Fibroblast of pulmonary artery (primary cell): ENCODE results near the gene ACAP3.

Source experiments
- DNase-seq: peaks from one replicate; pipeline ENCODE4 v3.0.0-alpha.2; 2010; ENCODE audit warnings: low read depth
- H3K4me3 ChIP-seq: replicated peaks from 2 replicates; pipeline ENCODE4 v1.5.1; 2011; ENCODE audit warnings: low read depth, mild to moderate bottlenecking, control low read depth, low read length, moderate library complexity
- TF ChIP-seq, protein P1 (sequence below): IDR thresholded peaks from 2 replicates; pipeline ENCODE4 v1.5.1; 2011; ENCODE audit warnings: mild to moderate bottlenecking, control low read depth, low read length, inconsistent platforms; ENCODE audit errors: missing control alignments

Gene ACAP3

GRCh38 chr1:1333551-1334241, 26.0 kb upstream of the ACAP3 start:
- no peak for DNase-seq
- TF ChIP-seq, protein P1, sequence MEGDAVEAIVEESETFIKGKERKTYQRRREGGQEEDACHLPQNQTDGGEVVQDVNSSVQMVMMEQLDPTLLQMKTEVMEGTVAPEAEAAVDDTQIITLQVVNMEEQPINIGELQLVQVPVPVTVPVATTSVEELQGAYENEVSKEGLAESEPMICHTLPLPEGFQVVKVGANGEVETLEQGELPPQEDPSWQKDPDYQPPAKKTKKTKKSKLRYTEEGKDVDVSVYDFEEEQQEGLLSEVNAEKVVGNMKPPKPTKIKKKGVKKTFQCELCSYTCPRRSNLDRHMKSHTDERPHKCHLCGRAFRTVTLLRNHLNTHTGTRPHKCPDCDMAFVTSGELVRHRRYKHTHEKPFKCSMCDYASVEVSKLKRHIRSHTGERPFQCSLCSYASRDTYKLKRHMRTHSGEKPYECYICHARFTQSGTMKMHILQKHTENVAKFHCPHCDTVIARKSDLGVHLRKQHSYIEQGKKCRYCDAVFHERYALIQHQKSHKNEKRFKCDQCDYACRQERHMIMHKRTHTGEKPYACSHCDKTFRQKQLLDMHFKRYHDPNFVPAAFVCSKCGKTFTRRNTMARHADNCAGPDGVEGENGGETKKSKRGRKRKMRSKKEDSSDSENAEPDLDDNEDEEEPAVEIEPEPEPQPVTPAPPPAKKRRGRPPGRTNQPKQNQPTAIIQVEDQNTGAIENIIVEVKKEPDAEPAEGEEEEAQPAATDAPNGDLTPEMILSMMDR = no peak
- no peak overlapping the region for H3K4me3 ChIP-seq

GRCh38 chr1:1332774-1333480, 25.2 kb upstream of the ACAP3 start:
- H3K4me3 ChIP-seq = no peak overlapping the region
- TF ChIP-seq, protein P1 = no peak
- no peak for DNase-seq

GRCh38 chr1:1332031-1332755, 24.5 kb upstream of the ACAP3 start:
- TF ChIP-seq, protein P1 = no peak
- H3K4me3 ChIP-seq = no peak overlapping the region
- DNase-seq = no peak

GRCh38 chr1:1331068-1331965, 23.6 kb upstream of the ACAP3 start, which contains the start of gene TAS1R3:
TSS of gene TAS1R3 (plus strand) at chr1:1331280. CDS start at chr1:1331346, 66 bp downstream.
- H3K4me3 ChIP-seq = no peak within 1 kb of the TSS
- TF ChIP-seq, protein P1 = no peak
- DNase-seq = no peak

DNA sequence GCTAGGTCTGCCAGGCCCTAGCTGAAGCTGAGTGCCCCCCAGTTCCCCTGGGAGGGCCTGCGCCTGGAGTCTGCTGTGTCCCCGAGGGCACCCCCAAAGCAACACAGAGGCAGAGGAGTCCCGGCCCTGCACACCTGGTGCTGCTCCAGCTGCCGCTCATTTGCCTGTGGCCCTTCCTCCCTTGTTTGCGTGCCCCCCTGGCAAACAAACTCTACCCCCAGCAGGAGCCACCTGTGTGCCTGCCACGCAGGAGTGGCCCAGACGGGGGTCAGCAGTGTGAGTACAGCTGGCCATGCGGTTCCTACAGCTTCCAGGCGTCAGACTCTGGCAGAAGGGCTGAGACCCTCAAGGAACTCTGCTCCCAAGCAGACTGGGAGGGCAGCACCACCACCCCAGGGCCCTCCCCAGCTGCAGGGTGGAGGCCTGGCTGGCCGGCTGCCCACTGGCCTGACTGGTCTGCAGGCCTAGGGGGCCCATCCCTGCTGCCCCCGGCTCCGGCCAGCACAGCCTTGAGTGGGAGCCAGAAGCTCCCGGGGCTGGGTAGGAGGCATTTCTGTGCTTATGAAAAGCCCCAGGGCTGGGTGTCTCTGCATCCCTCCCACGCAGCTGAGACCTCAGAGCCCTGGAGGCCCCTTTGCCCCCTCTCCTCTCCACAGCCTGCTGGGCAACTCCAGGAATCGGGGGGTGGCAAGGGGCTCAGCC, 22.8 kb upstream of the ACAP3 start:
- no peak for DNase-seq
- TF ChIP-seq, protein P1 = no peak
- no peak overlapping the region for H3K4me3 ChIP-seq
